Measurements from ENCODE around the gene PCYOX1L.

GRCh38 chr5:149358294-149358651, 427 bp downstream of the PCYOX1L start:
- no peak for TF ChIP-seq POLR2AphosphoS2 (conservative IDR thresholded peaks at IDR 0.05; ENCODE audit: low read length)
- no peak for TF ChIP-seq CTCF (IDR thresholded peaks at IDR 0.05)
- no peak for TF ChIP-seq SMC3 (IDR thresholded peaks at IDR 0.05)
- no peak for TF ChIP-seq USF2 (IDR thresholded peaks at IDR 0.05)
- TF ChIP-seq POLR2A (IDR thresholded peaks at IDR 0.05; ENCODE audit: low read length) = no peak
- TF ChIP-seq E2F6 (IDR thresholded peaks at IDR 0.05; ENCODE audit: borderline replicate concordance, low read depth) = no peak
- TF ChIP-seq MAFK (IDR thresholded peaks at IDR 0.05; ENCODE audit: partially characterized antibody) = no peak
- TF ChIP-seq MAZ (IDR thresholded peaks at IDR 0.05; ENCODE audit: borderline replicate concordance, low read depth, low read length) = no peak
- TF ChIP-seq ELK1 (IDR thresholded peaks at IDR 0.05; ENCODE audit: low read depth, low read length) = no peak
- TF ChIP-seq RNF2 (IDR thresholded peaks at IDR 0.05; ENCODE audit: borderline replicate concordance, low read depth) = 0 out of 2 replicates have a peak, but pooled peaks have one; percentile 12
- no peak for TF ChIP-seq TP53 (CRISPR knock-in tag; IDR thresholded peaks at IDR 0.05)
- no peak for TF ChIP-seq HMGXB4 (CRISPR knock-in tag; IDR thresholded peaks at IDR 0.05; ENCODE audit: borderline replicate concordance)
- no peak for TF ChIP-seq JUN (IDR thresholded peaks at IDR 0.05)
